ENCODE data around the gene BCAP31. TPM values are rescaled to one million over a fixed set of nuclear protein-coding genes. Genes with fewer than 3 reads are reported as not detected.
A peak's percentile ranks its signal among the peaks of the same experiment; 100 is the strongest.

BCAP31 gene
- total and polyA plus RNA-seq, 2 donors: 71.9 to 114 TPM

- peaks cover 19 to 62% of the 10 kb centered on the region in 2 donors for H3K27me3 ChIP-seq (ENCODE audit: control insufficient read depth in 2 of 2, insufficient read depth in 1 of 2, low read length in 1 of 2)
- no peak overlapping the region for H3K4me3 ChIP-seq (ENCODE audit: low read length in 2 of 2)
- H3K4me1 ChIP-seq (ENCODE audit: control insufficient read depth in 2 of 2, insufficient read depth in 2 of 2, low read length in 2 of 2): peaks cover 0 to 2% of the 10 kb centered on the region in 2 donors
- no peak for DNase-seq (ENCODE audit: low read depth in 6 of 9, low spot score in 9 of 9)
- H3K36me3 ChIP-seq (ENCODE audit: control insufficient read depth in 2 of 2, insufficient read depth in 2 of 2, low read length in 1 of 2): no peaks in the 10 kb centered on the region
- H3K27ac ChIP-seq (ENCODE audit: low read depth in 1 of 2, low read length in 1 of 2): no peak overlapping the region
- peaks cover 0 to 6% of the 10 kb centered on the region in 2 donors for H3K9me3 ChIP-seq (ENCODE audit: control insufficient read depth in 2 of 2, insufficient read depth in 1 of 2, low read length in 1 of 2)
- WGBS: 35% methylated on average over 51 of the region's 53 CpGs
These were observed 35.1 kb downstream of the BCAP31 start for GRCh38 chrX:153688911-153689590.

- 3% methylated on average over 47 of the region's 57 CpGs for WGBS
- Histone ChIP-seq H3K36me3 (ENCODE audit: control insufficient read depth in 2 of 2, insufficient read depth in 2 of 2, low read length in 1 of 2) (no peaks in the 10 kb centered on the region), H3K27ac (ENCODE audit: low read depth in 1 of 2, low read length in 1 of 2) (no peak overlapping the region), H3K27me3 (ENCODE audit: control insufficient read depth in 2 of 2, insufficient read depth in 1 of 2, low read length in 1 of 2) (peaks cover 19 to 68% of the 10 kb centered on the region in 2 donors), H3K4me3 (ENCODE audit: low read length in 2 of 2) (peak overlapping the region in 1 of 2 donors; percentile 51), H3K9me3 (ENCODE audit: control insufficient read depth in 2 of 2, insufficient read depth in 1 of 2, low read length in 1 of 2) (peaks cover 0 to 6% of the 10 kb centered on the region in 2 donors), H3K4me1 (ENCODE audit: control insufficient read depth in 2 of 2, insufficient read depth in 2 of 2, low read length in 2 of 2) (peaks cover 0 to 2% of the 10 kb centered on the region in 2 donors)
- no peak for DNase-seq (ENCODE audit: low read depth in 6 of 9, low spot score in 9 of 9)
These were observed 35.7 kb downstream of the BCAP31 start for GRCh38 chrX:153688506-153688905.

- 1% methylated on average over 33 of the region's 69 CpGs for WGBS
- Histone ChIP-seq H3K36me3 (ENCODE audit: control insufficient read depth in 2 of 2, insufficient read depth in 2 of 2, low read length in 1 of 2) (no peaks in the 10 kb centered on the region), H3K4me1 (ENCODE audit: control insufficient read depth in 2 of 2, insufficient read depth in 2 of 2, low read length in 2 of 2) (peaks cover 0 to 2% of the 10 kb centered on the region in 2 donors), H3K27ac (ENCODE audit: low read depth in 1 of 2, low read length in 1 of 2) (no peak overlapping the region), H3K9me3 (ENCODE audit: control insufficient read depth in 2 of 2, insufficient read depth in 1 of 2, low read length in 1 of 2) (peaks cover 0 to 6% of the 10 kb centered on the region in 2 donors), H3K27me3 (ENCODE audit: control insufficient read depth in 2 of 2, insufficient read depth in 1 of 2, low read length in 1 of 2) (peaks cover 19 to 70% of the 10 kb centered on the region in 2 donors), H3K4me3 (ENCODE audit: low read length in 2 of 2) (peak overlapping the region in 1 of 2 donors; percentile 51)
- no peak for DNase-seq (ENCODE audit: low read depth in 6 of 9, low spot score in 9 of 9)
These were observed 36.1 kb downstream of the BCAP31 start for GRCh38 chrX:153688071-153688470.

GRCh38 chrX:153687121-153688039 is 36.8 kb downstream of the BCAP31 start, which contains the start of gene SLC6A8:
Gene SLC6A8 (plus strand): TSS chrX:153687926. CDS start chrX:153688575, 649 bp downstream.
- Histone ChIP-seq H3K27ac (ENCODE audit: low read depth in 1 of 2, low read length in 1 of 2) (no peak within 1 kb of the TSS), H3K36me3 (ENCODE audit: control insufficient read depth in 2 of 2, insufficient read depth in 2 of 2, low read length in 1 of 2) (no peaks in the 10 kb centered on the region), H3K27me3 (ENCODE audit: control insufficient read depth in 2 of 2, insufficient read depth in 1 of 2, low read length in 1 of 2) (peaks cover 19 to 67% of the 10 kb centered on the region in 2 donors), H3K9me3 (ENCODE audit: control insufficient read depth in 2 of 2, insufficient read depth in 1 of 2, low read length in 1 of 2) (peaks cover 0 to 6% of the 10 kb centered on the region in 2 donors), H3K4me3 (ENCODE audit: low read length in 2 of 2) (peak within 1 kb of the TSS in 1 of 2 donors; percentile 51), H3K4me1 (ENCODE audit: control insufficient read depth in 2 of 2, insufficient read depth in 2 of 2, low read length in 2 of 2) (peaks cover 0 to 2% of the 10 kb centered on the region in 2 donors)
- 3% methylated on average over 48 of the region's 66 CpGs for WGBS
- DNase-seq (ENCODE audit: low read depth in 6 of 9, low spot score in 9 of 9): peak in 3 of 9 donors; percentile 16 to 28 (median 25)

- Histone ChIP-seq H3K4me1 (ENCODE audit: control insufficient read depth in 2 of 2, insufficient read depth in 2 of 2, low read length in 2 of 2) (peaks cover 0 to 2% of the 10 kb centered on the region in 2 donors), H3K27ac (ENCODE audit: low read depth in 1 of 2, low read length in 1 of 2) (no peak overlapping the region), H3K27me3 (ENCODE audit: control insufficient read depth in 2 of 2, insufficient read depth in 1 of 2, low read length in 1 of 2) (peaks cover 19 to 70% of the 10 kb centered on the region in 2 donors), H3K9me3 (ENCODE audit: control insufficient read depth in 2 of 2, insufficient read depth in 1 of 2, low read length in 1 of 2) (peaks cover 0 to 6% of the 10 kb centered on the region in 2 donors), H3K4me3 (ENCODE audit: low read length in 2 of 2) (no peak overlapping the region), H3K36me3 (ENCODE audit: control insufficient read depth in 2 of 2, insufficient read depth in 2 of 2, low read length in 1 of 2) (no peaks in the 10 kb centered on the region)
- 56% methylated on average over 9 of the region's 9 CpGs for WGBS
- no peak for DNase-seq (ENCODE audit: low read depth in 6 of 9, low spot score in 9 of 9)
These were observed 37.5 kb downstream of the BCAP31 start for GRCh38 chrX:153686711-153687110.

GRCh38 chrX:153685751-153686696 is 38.2 kb downstream of the BCAP31 start:
- no peak overlapping the region for H3K4me3 ChIP-seq (ENCODE audit: low read length in 2 of 2)
- no peak for DNase-seq (ENCODE audit: low read depth in 6 of 9, low spot score in 9 of 9)
- peaks cover 19 to 69% of the 10 kb centered on the region in 2 donors for H3K27me3 ChIP-seq (ENCODE audit: control insufficient read depth in 2 of 2, insufficient read depth in 1 of 2, low read length in 1 of 2)
- H3K4me1 ChIP-seq (ENCODE audit: control insufficient read depth in 2 of 2, insufficient read depth in 2 of 2, low read length in 2 of 2): peaks cover 0 to 2% of the 10 kb centered on the region in 2 donors
- 76% methylated on average over 24 of the region's 24 CpGs for WGBS
- H3K27ac ChIP-seq (ENCODE audit: low read depth in 1 of 2, low read length in 1 of 2): no peak overlapping the region
- no peaks in the 10 kb centered on the region for H3K36me3 ChIP-seq (ENCODE audit: control insufficient read depth in 2 of 2, insufficient read depth in 2 of 2, low read length in 1 of 2)
- peaks cover 0 to 6% of the 10 kb centered on the region in 2 donors for H3K9me3 ChIP-seq (ENCODE audit: control insufficient read depth in 2 of 2, insufficient read depth in 1 of 2, low read length in 1 of 2)

- WGBS: 48% methylated on average over 21 of the region's 21 CpGs
- H3K4me1 ChIP-seq (ENCODE audit: control insufficient read depth in 2 of 2, insufficient read depth in 2 of 2, low read length in 2 of 2): peaks cover 0 to 2% of the 10 kb centered on the region in 2 donors
- H3K36me3 ChIP-seq (ENCODE audit: control insufficient read depth in 2 of 2, insufficient read depth in 2 of 2, low read length in 1 of 2): no peaks in the 10 kb centered on the region
- DNase-seq (ENCODE audit: low read depth in 6 of 9, low spot score in 9 of 9): no peak
- no peak overlapping the region for H3K27ac ChIP-seq (ENCODE audit: low read depth in 1 of 2, low read length in 1 of 2)
- H3K4me3 ChIP-seq (ENCODE audit: low read length in 2 of 2): no peak overlapping the region
- H3K27me3 ChIP-seq (ENCODE audit: control insufficient read depth in 2 of 2, insufficient read depth in 1 of 2, low read length in 1 of 2): peaks cover 19 to 63% of the 10 kb centered on the region in 2 donors
- H3K9me3 ChIP-seq (ENCODE audit: control insufficient read depth in 2 of 2, insufficient read depth in 1 of 2, low read length in 1 of 2): peaks cover 0 to 6% of the 10 kb centered on the region in 2 donors
These were observed 39.0 kb downstream of the BCAP31 start for GRCh38 chrX:153685156-153685536.

GRCh38 chrX:153684467-153685155 is 39.6 kb downstream of the BCAP31 start:
- peaks cover 0 to 4% of the 10 kb centered on the region in 2 donors for H3K9me3 ChIP-seq (ENCODE audit: control insufficient read depth in 2 of 2, insufficient read depth in 1 of 2, low read length in 1 of 2)
- no peaks in the 10 kb centered on the region for H3K36me3 ChIP-seq (ENCODE audit: control insufficient read depth in 2 of 2, insufficient read depth in 2 of 2, low read length in 1 of 2)
- DNase-seq (ENCODE audit: low read depth in 6 of 9, low spot score in 9 of 9): no peak
- peaks cover 16 to 59% of the 10 kb centered on the region in 2 donors for H3K27me3 ChIP-seq (ENCODE audit: control insufficient read depth in 2 of 2, insufficient read depth in 1 of 2, low read length in 1 of 2)
- no peak overlapping the region for H3K27ac ChIP-seq (ENCODE audit: low read depth in 1 of 2, low read length in 1 of 2)
- WGBS: 49% methylated on average over 21 of the region's 21 CpGs
- H3K4me3 ChIP-seq (ENCODE audit: low read length in 2 of 2): no peak overlapping the region
- H3K4me1 ChIP-seq (ENCODE audit: control insufficient read depth in 2 of 2, insufficient read depth in 2 of 2, low read length in 2 of 2): peaks cover 0 to 2% of the 10 kb centered on the region in 2 donors

Data from thymus (tissue), 11 donors.